SH-SY5Y (cell line): ENCODE results near the gene HPN.

Experiments
- GATA2 ChIP-seq: IDR thresholded peaks from 2 replicates; pipeline ENCODE4 v1.6.1; 2011; ENCODE audit warnings: mild to moderate bottlenecking, low read depth, low read length
- GATA3 ChIP-seq: IDR thresholded peaks from 2 replicates; pipeline ENCODE4 v1.6.1; 2011; ENCODE audit warnings: low read depth, mild to moderate bottlenecking, low read length, moderate library complexity

DNA sequence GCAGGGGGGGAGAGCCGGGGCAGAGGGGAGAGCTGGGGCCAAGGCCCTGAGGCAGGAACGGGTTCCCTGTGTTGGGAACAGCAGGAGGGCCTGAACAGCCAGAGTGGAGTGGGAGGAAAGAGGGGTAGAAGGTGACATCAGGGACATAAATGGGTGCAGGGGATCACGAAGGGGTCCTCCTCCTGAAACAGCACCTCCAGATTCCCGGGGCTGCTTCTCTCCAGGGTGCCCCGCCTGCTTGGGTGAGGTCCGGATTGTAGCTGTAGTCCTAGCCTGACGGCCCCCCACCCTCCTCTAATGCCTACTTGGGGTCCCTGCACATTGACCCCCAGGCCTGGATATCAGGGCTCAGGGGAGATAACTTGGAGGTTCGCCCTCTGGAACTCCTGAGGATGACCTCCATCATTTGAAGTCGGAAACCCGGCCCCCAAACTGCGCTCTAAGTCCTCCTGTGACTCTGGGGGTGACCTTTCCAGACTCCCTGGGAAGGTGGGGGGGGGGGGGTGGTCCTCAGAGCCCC is 11.7 kb upstream of the HPN start:
- no peak for TF ChIP-seq GATA3
- no peak for TF ChIP-seq GATA2
